Left lobe of liver (tissue), 2 donors: ENCODE results near the gene TEX12. TPM values are rescaled to one million over a fixed set of nuclear protein-coding genes. Genes with fewer than 3 reads are reported as not detected.
"Not testable (repeated sequence)": the region's sequence is repeated elsewhere in the genome, so short reads cannot be mapped to it uniquely, and the experiment has no call there.

Experiments used
- ATAC-seq: fragments of 200-7000 bp; cut with Tn5 transposase; one replicate; pipeline ENCODE4 v1.9.1; 2020; ENCODE audit warnings: mild to moderate bottlenecking, moderate library complexity
- DNase-seq: peaks from one replicate; pipeline ENCODE4 v3.0.0-alpha.2; 2020; ENCODE audit warnings: low spot score
- total RNA-seq: library from RNA; stranded (reverse); gene quantifications from one replicate; pipeline ENCODE4 v1.2.1, GENCODE V29; 2021
- donor health status: DM: no; HTN: no; CAD: no; lungs with moderate emphysema.
- donor health status: DM: no; HTN: yes; CAD: no.

TEX12 gene, protein sequence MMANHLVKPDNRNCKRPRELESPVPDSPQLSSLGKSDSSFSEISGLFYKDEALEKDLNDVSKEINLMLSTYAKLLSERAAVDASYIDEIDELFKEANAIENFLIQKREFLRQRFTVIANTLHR
- total RNA-seq = not detected

- ATAC-seq (no peak), DNase-seq (no peak)
Observed at GRCh38 chr11:112167145-112167544, at the start of gene TEX12. TSS of gene TEX12 (plus strand) at chr11:112167372. CDS start at chr11:112169269, 1,897 bp downstream.

DNA sequence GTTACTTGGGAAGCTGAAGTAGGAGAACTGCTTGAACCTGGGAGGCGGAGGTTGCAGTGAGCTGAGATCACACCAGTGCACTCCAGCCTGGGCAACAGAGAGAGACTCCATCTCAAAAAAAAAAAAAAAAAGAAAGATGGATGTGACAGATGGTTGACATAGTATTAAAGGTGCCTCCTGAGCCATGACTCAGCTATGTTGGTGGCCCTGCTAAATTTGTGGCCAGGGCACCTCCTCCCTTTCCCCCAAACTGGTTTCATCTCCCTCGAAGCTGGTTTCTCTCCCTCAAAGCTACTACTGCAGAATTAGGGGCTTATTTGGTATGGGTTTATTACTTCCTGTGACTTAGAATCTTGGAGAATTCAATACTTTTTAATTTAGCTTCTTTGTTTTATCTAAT, 49.0 kb upstream of the TEX12 start:
- no peak for ATAC-seq
- DNase-seq = no peak

DNA sequence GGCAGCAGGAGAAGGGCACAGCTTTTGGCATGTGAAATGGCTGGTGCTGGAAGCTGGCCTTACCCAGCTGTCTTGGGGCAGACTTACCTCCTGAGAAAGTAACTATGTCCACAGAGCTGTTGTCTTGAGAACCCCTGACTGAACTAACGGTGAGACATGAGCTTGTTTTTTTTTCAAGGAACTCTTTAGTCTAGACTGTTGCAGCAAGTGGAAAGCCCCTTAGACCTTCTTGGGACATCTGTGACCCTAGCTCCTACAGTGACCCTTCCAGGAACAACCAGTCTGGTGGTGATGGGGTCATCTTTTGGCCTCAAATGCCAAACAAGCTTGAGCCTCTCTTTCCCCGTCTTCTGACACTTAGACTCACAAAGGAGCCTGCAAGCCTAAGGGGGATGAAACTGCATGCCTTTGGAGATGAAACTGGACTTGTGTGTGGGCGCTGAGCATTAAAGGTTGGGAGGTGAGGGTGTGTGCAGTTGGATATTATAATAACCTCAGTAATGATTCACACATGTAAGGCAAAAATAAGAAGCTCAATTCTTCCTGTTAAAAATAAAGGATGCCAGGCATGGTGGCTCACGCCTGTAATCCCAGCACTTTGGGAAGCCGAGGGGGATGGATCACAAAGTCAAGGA, 45.1 kb upstream of the TEX12 start:
- DNase-seq = no peak
- no peak for ATAC-seq

DNA sequence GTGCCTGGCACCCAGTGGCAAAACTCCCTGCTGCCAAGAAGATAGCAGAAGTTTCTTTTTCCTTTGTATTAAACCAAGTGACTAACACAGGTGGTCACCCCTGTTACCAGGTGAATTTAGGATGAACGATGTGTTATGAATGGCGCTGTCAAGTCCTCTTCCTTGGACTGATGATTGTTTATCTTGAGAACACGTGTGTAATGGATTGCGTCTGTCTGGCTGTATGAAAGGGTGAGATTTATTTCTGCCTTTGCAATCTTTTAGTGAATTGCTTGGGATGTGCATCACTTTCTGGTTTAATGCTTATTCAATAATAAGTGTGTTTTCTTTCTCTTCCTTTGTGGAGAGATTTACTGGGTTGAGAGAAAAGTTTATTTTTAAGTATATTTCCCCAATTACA, 44.0 kb upstream of the TEX12 start:
- ATAC-seq (no peak), DNase-seq (no peak)

DNA sequence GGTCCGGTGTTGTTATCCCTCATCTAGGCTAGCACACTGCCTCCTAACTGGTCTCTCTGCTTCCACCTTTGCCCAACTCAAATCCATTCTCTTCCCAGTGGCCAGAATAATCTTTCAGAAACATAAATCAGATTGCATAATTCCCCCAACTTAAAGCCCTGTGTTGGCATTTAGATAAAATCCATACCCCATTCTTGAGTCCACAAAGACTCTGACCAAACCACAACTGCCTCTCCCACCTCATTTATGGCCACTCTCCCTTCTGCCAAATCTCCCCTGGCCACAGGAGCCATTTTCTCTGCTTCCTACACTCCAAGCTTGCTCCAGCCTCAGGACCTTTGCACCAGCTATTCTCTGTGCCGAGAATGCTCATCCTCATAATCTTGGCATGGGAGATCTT, 40.1 kb upstream of the TEX12 start:
- DNase-seq (no peak), ATAC-seq (no peak)

DNA sequence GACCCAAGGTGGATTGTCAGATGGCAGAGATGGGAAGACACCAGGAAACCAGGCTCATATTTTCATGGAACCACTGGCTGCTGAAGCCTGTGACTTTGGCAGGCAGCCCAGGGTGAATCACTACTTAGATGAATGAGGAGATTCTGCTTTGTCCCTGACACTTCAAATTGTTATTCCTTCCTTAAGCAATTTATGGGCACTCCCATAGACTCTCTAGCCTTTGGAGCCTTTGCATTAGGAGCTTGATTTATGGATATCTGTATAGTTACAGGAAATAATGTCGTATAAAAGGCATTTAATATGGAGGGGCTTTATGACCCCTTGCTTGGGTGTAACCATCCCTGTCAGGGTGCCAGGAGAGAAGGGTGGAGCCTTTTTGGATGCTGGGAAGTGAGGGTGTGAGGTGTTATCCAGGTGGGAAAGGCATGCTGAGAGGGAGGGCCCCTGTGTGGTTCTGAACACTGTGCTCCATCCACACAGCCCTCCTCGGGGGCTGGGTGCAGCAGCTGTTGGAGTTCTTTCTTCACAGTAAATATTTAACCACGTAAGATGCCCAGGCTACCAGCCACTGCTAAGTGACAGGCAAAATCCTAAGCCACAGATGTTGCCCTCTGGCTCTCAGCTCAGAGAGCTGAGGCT, 38.6 kb upstream of the TEX12 start:
- ATAC-seq = peak; percentile 58
- no peak for DNase-seq

DNA sequence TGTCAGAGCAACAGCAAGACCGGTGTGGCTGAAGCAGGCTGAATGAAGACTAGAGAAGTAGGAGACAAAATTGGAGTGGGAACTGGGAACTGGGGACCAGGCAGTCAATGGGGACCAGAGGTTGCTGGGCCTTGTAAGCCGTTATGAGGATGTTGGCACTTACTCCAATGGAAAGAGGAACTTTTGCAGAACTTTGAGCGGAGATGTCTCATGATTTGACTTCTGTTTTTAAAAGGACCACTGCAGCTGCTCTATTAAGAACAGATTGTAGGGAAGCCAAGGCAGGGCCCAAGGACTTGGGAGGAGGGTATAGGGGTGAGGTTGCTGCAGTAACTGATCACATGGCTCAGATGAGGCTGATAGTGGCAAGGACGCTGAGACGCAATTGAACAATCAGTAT, 37.5 kb upstream of the TEX12 start:
- ATAC-seq = peak; percentile 51
- no peak for DNase-seq

- no peak for DNase-seq
Observed at GRCh38 chr11:112132737-112133136, 34.4 kb upstream of the TEX12 start.

GRCh38 chr11:112134473-112134872, 32.7 kb upstream of the TEX12 start:
- DNase-seq (no peak), ATAC-seq (no peak)

More at GRCh38 chr11:112132737-112133136, 34.4 kb upstream of the TEX12 start:
- ATAC-seq = no peak

- DNase-seq (no peak), ATAC-seq (no peak)
Observed at GRCh38 chr11:112143597-112143996, 23.6 kb upstream of the TEX12 start.

DNA sequence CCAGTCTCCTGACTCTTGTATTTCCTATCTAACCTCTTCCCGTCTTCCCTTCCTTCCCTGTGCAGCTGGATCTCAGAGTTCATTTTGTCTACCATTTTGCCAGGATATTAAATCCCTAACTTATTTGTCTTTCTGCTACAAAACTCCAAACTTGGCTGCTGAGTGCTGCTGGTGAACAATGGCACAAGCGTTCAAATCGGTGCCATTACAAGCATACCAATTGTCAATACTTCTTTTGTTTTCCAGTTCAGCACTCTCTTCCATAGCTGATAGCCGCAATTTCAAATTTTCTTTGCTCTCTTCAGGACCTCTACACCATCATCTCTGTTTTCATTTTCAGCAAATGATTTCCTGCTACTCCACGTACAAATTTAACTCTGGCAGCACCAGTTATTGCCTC, 16.7 kb upstream of the TEX12 start:
- no peak for DNase-seq
- ATAC-seq = no peak

DNA sequence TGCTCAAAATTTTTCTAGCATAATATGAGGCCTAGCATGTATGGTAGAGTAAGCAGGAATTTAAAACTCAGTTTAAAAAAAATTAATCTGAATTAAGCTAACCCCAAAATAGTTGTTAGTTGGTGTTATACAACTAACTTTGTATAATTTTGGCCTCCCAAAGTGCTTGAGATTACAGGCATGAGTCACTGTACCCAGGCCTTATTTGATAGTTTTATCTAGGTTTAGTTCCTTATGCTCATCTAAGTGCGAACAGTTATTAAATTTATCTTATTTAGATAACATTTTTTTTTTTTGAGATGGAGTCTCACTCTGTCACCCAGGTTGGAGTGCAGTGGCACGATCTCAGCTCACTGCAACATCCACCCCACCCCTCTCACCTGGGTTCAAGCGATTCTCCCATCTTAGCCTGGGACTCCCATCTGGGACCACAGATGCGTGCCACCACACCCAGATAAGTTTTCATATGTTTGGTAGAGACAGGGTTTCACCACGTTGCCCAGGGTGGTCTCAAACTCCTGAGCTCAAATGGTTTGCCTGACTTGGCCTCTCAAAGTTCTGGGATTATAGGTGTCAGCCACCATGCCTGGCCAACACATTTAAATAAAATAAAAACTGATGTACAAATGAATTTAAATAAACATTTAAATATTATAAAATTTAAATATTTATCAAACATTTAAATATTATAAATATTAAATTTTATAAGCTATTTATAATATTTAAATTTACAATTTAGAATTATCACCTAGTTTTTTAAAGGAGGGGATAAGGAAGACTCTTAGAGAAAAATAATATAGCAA, 10.8 kb upstream of the TEX12 start:
- DNase-seq (no peak), ATAC-seq (no peak)

DNA sequence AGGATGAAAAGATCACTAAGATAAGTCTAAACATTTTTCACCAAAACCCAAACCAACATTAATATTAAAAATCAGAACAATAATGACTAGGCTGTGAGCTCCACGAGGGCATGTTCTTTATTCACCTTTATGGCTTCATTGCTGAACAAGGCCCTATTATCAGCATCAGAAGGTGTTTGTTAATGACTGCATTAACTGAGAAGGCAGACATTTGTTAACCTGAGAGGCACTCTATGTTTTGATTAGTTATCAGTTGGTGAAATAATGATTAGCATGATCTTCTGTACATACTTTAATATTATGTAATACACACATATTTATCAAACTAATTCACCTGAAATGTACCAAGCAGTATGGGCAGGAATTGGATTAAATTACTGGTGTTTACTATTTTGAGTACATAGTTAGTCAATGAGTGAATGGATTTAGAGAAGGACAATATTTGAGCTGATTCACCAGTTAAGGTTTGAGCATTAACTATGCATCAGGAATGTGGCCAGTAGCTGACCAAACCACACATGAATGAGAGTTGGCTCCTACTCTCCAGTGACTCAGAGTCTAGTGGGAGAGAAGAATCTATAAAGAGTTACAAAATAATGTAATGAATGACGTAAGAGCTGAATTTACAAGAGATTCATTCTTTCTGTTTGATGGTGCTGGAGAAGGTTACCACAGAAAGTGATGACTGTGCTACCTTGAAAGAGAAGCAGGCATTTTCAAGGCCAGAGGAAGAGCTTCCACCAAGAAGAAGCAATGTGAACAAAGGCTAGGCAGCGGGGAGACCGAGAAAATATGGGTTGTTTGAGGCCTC, 10.0 kb upstream of the TEX12 start:
- DNase-seq (no peak), ATAC-seq (peak; percentile 95)

- ATAC-seq (no peak), DNase-seq (no peak)
Observed at GRCh38 chr11:112159098-112160065, 7.8 kb upstream of the TEX12 start.

- no peak for DNase-seq
- no peak for ATAC-seq
Observed at GRCh38 chr11:112160091-112160848, 6.9 kb upstream of the TEX12 start.

- DNase-seq (no peak), ATAC-seq (peak; percentile 20)
Observed at GRCh38 chr11:112161012-112161411, 6.2 kb upstream of the TEX12 start.

DNA sequence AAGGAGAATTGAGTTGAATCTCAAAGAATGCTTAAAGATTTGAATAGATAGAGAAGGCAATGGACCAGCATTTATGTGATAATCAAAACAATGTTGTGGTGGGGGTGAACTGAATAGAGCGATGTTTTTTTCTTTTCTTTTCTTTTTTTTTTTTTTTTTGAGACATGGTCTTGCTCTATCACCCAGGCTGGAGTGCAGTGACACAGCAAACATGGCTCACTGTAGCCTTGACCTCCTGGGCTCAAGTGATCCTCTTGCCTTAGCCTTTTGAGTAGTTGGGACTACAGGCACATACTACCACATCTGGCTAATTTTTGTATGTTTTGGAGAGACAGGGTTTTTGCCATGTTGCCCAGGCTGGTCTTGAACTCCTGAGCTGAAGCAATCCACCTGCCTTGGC, 5.0 kb upstream of the TEX12 start:
- ATAC-seq, DNase-seq: not testable (repeated sequence)

DNA sequence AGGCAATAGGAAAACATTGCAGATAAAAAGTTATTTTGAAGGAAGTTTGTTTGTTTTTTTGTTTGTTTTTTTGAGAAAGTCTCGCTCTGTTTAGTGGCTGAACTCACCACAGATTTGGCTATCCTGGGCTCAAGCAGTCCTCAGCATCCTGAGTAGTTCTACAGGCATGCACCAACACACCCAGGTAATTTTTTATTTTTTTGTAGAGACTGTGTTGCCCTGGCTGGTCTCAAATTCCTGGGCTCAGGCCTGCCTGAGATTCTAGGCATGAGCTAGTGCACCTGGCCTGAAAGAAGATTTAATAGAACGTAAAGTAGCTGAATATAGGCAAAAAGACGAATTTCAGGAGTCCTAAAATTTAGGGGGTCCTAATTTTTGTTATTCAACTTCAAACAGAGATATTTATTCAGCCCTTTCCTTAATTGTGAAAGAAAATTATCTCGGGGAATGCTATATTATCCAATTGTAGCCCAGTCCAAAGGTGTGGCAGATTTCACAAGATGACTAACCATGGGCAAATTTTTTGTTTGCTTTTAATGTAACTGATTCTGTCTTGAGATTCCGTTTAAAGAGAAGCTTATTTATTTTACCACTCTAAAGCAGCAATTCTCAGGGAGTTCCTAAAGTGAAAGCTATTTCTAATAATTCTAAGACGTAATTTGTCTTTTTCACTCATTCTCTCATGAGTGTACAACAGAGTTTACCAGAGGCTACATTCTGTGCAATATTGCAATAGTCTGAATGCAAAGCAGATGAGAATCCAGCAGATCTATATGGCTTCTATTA, 4.2 kb upstream of the TEX12 start:
- no peak for DNase-seq
- peak; percentile 58 for ATAC-seq
